GM12864 (cell line): ENCODE data around the gene NUDT5.

ENCODE experiments used
- DNase-seq: peaks from one replicate; pipeline ENCODE4 v3.0.0-alpha.2; 2011; ENCODE audit warnings: low read depth
- H3K4me3 ChIP-seq: 2 replicates; pipeline ENCODE4 v1.5.1; 2011; ENCODE audit warnings: mild to moderate bottlenecking, low read depth, low read length, control low read depth
- TF ChIP-seq, protein P1 (sequence below): IDR thresholded peaks from 2 replicates; pipeline ENCODE4 v1.5.1; 2011; ENCODE audit warnings: low read depth, mild to moderate bottlenecking, moderate library complexity, low read length, control low read depth, inconsistent platforms; ENCODE audit errors: missing control alignments

NUDT5 gene

DNA sequence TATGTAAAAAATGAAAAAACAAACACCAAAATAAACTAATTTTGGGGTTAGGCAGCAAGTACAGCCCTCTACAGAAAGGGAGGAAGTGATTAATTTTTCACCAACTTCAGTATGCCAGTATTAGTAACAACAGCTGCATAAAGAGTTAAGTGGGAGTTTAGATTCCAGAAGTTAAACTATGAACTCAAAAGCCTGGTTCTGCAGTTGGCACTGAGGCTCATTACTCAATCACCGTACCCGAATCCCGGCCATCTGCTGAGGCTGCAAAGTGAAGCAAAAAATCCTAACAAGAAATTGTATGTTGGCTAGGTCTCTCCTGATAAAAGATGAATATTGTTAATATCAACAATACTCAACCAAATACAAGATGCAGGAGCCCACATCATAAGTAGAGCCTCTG lies 4.0 kb downstream of the NUDT5 start:
- no peak overlapping the region for H3K4me3 ChIP-seq
- no peak for DNase-seq
- TF ChIP-seq, protein P1, sequence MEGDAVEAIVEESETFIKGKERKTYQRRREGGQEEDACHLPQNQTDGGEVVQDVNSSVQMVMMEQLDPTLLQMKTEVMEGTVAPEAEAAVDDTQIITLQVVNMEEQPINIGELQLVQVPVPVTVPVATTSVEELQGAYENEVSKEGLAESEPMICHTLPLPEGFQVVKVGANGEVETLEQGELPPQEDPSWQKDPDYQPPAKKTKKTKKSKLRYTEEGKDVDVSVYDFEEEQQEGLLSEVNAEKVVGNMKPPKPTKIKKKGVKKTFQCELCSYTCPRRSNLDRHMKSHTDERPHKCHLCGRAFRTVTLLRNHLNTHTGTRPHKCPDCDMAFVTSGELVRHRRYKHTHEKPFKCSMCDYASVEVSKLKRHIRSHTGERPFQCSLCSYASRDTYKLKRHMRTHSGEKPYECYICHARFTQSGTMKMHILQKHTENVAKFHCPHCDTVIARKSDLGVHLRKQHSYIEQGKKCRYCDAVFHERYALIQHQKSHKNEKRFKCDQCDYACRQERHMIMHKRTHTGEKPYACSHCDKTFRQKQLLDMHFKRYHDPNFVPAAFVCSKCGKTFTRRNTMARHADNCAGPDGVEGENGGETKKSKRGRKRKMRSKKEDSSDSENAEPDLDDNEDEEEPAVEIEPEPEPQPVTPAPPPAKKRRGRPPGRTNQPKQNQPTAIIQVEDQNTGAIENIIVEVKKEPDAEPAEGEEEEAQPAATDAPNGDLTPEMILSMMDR = no peak

- DNase-seq = no peak
- H3K4me3 ChIP-seq = no peak overlapping the region
These were observed 6.3 kb downstream of the NUDT5 start for GRCh38 chr10:12189426-12189825.

GRCh38 chr10:12188656-12189055 lies 7.0 kb downstream of the NUDT5 start:
- no peak for DNase-seq

More at GRCh38 chr10:12189426-12189825, 6.3 kb downstream of the NUDT5 start:
- TF ChIP-seq, protein P1 = no peak

GRCh38 chr10:12187321-12187905 lies 8.3 kb downstream of the NUDT5 start:
- TF ChIP-seq, protein P1 = no peak
- DNase-seq = no peak
- H3K4me3 ChIP-seq = no peak overlapping the region

More at GRCh38 chr10:12188656-12189055, 7.0 kb downstream of the NUDT5 start:
- TF ChIP-seq, protein P1 = no peak
- no peak overlapping the region for H3K4me3 ChIP-seq

DNA sequence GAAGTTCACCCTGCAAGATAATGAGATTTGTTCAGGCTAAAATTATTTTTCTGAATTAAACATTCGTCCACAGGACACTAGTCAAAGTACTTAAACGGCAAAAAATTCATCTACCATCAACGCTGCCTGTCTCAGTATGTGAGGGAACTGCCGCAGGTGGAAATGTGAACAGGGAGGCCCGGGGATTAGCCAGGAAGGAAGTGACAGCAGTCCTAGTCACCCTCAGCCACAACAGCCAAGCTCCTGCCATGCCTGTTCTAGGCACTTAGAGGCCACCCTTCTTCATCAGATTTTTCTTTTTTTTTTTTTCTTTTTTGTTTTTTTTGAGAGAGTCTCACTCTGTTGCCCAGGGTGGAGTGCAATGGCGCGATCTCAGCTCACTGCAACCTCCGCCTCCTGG lies 9.4 kb downstream of the NUDT5 start:
- DNase-seq = no peak
- H3K4me3 ChIP-seq = no peak overlapping the region
- TF ChIP-seq, protein P1 = no peak

- no peak overlapping the region for H3K4me3 ChIP-seq
- no peak for DNase-seq
- TF ChIP-seq, protein P1 = no peak
These were observed 11.5 kb downstream of the NUDT5 start for GRCh38 chr10:12184165-12184564.
